ENCODE measurements around the gene ADGRB3.

DNA sequence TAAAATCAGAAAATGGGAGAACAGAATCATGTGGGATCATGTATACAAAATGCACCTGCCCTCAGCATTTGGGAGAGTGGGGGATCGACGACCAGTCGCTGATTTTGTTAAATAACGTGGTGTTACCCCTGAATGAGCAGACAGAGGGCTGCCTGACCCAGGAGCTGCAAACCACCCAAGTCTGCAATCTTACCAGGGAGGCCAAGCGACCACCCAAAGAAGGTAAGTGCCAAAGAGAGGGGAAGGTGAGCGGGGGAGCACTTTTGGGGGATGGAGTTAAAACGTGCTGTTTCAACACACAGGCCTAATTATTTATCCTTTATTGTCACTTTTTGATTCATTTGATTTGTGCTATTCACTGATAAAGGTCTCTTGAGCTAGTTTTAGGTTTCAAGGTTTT, 4.1 kb downstream of the ADGRB3 start:
- TF ChIP-seq, protein P1, sequence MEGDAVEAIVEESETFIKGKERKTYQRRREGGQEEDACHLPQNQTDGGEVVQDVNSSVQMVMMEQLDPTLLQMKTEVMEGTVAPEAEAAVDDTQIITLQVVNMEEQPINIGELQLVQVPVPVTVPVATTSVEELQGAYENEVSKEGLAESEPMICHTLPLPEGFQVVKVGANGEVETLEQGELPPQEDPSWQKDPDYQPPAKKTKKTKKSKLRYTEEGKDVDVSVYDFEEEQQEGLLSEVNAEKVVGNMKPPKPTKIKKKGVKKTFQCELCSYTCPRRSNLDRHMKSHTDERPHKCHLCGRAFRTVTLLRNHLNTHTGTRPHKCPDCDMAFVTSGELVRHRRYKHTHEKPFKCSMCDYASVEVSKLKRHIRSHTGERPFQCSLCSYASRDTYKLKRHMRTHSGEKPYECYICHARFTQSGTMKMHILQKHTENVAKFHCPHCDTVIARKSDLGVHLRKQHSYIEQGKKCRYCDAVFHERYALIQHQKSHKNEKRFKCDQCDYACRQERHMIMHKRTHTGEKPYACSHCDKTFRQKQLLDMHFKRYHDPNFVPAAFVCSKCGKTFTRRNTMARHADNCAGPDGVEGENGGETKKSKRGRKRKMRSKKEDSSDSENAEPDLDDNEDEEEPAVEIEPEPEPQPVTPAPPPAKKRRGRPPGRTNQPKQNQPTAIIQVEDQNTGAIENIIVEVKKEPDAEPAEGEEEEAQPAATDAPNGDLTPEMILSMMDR (IDR thresholded peaks at IDR 0.05), result no peak
- no peak for TF ChIP-seq POLR2A (IDR thresholded peaks at IDR 0.05)

Measured in sigmoid colon (tissue), 3 donors.